Heart right ventricle (tissue), 16 donors: Measurements from ENCODE around the gene SPINK13. TPM values are rescaled to one million over a fixed set of nuclear protein-coding genes. Genes with fewer than 3 reads are reported as not detected.
"Not testable (repeated sequence)": the region's sequence is repeated elsewhere in the genome, so short reads cannot be mapped to it uniquely, and the experiment has no call there.

Source experiments
- ATAC-seq, 8 donors: fragments of 200-7000 bp; cut with Tn5 transposase; one replicate each; pipeline ENCODE4 v1.9.1; 2020; ENCODE audit warnings: mild to moderate bottlenecking in 8 of 8, moderate library complexity in 8 of 8, moderate number of reproducible peaks in 1 of 8
- DNase-seq, 2 donors: peaks; one replicate each; pipeline ENCODE4 v3.0.0-alpha.2; 2020
- H3K27ac ChIP-seq, 10 donors: fragments of 200-600 bp; sonication (generic) in 2 of 10; one replicate each; pipeline versions ENCODE4 v1.5.0 to v1.8.0; 2020 to 2022; ENCODE audit warnings: mild to moderate bottlenecking in 3 of 10
- H3K27me3 ChIP-seq, 7 donors: fragments of 200-600 bp; one replicate each; pipeline ENCODE4 v1.8.0; 2021 to 2022; ENCODE audit warnings: mild to moderate bottlenecking in 2 of 7
- H3K36me3 ChIP-seq, 9 donors: fragments of 200-600 bp; sonication (generic) in 1 of 9; one replicate each; pipeline versions ENCODE4 v1.5.0 to v1.8.0; 2020 to 2022; ENCODE audit warnings: mild to moderate bottlenecking in 2 of 9
- H3K4me1 ChIP-seq, 9 donors: fragments of 200-600 bp; sonication (generic) in 1 of 9; one replicate each; pipeline versions ENCODE4 v1.5.0 to v1.8.0; 2020 to 2022; ENCODE audit warnings: mild to moderate bottlenecking in 4 of 9
- H3K4me3 ChIP-seq, 10 donors: fragments of 200-600 bp; sonication (generic) in 2 of 10; one replicate each; pipeline versions ENCODE4 v1.5.0 to v1.8.0; 2020 to 2022; ENCODE audit warnings: mild to moderate bottlenecking in 7 of 10, moderate library complexity in 2 of 10
- H3K9me3 ChIP-seq, 11 donors: fragments of 200-600 bp in 10 of 11; sonication (generic) in 2 of 11; one replicate each; pipeline versions ENCODE4 v1.5.0 to v1.8.0; 2013 to 2022; ENCODE audit warnings: mild to moderate bottlenecking in 2 of 11, control low read depth in 1 of 11, moderate library complexity in 1 of 11
- WGBS, 2 donors: extraction: QIAGEN DNeasy Blood & Tissue Kit; methylation state at CpG; one replicate each; pipeline ENCODE4 v1.1.7; 2013; ENCODE audit warnings: inconsistent platforms in 1 of 2; 5-methylcytosine and 5-hydroxymethylcytosine counted together
- intact Hi-C, 10 donors: fragments of 100-400 bp; cut with DNase I; formaldehyde crosslinking; loops; one replicate each; pipeline versions ENCODE4 v1.11.1 to v1.14.2; 2022
- polyA plus RNA-seq, 2 donors: library from polyadenylated mRNA; stranded (reverse); fragments of 200-250 nt; gene quantifications; one replicate each; pipeline ENCODE4 v1.2.3, GENCODE V29; 2013
- total RNA-seq, 10 donors: library from RNA; stranded (reverse); fragmentation: NEBNext Ultra II Directional in 3 of 10; extraction: Animal tissue kit (Norgen Biotek cat#: 25700) in 3 of 10; gene quantifications; one replicate each; pipeline versions ENCODE4 v1.2.1 to v1.2.4, GENCODE V29; 2021 to 2023
- TF ChIP-seq, protein P1 (sequence below), 9 donors: fragments of 200-600 bp; sonication (generic) in 2 of 9; IDR thresholded peaks; one replicate each; pipeline versions ENCODE4 v1.5.0 to v1.8.0; 2021 to 2022; ENCODE audit warnings: antibody characterized with exemption in 9 of 9, mild to moderate bottlenecking in 5 of 9, moderate library complexity in 1 of 9
- donor health status: Arrhythmogenic right ventricular cardiomyopathy.
- donor health status: ischemic (EF 13 %, LVEDD 7.1; RV severe dilation, severe dysfunction).
- donor health status: healthy with polysubstance abuse.
- donor health status: DM: no; HTN: yes; CAD: no.
- donor health status: DM: no; HTN: no; CAD: no.
- donor health status: ischemic (EF 25% LVEDD 6.9; RV normal size, moderate dysfunction).
- donor health status: ischemic (EF 25% LVEDD 5.7; RV mildly dilated, moderate dysfunction).
- donor health status: healthy.
- donor health status: DM: yes; HTN: yes; CAD: no.
- donor health status: Ischemic cardiomyopathy.
- donor health status: ischemic (EF 35%, LVEDD 5.7; RV mildly dilated, moderate dysfunction).
- donor health status: nonischemic (EF 11% LVEDD 7.7; RV severe dilation, severe dysfunction).
- donor health status: DM: yes; HTN: yes; CAD: no.
- donor health status: PGD.
- donor health status: ischemic (EF 29% LVEDD 5.4; RV normal size, mild dysfunction).
- donor health status: nonischemic (EF 23%, LVEDD 6.1; RV moderate dilation, normal function).

SPINK13 gene
- total and polyA plus RNA-seq, 12 donors = 0.32 TPM; not detected in 11

DNA sequence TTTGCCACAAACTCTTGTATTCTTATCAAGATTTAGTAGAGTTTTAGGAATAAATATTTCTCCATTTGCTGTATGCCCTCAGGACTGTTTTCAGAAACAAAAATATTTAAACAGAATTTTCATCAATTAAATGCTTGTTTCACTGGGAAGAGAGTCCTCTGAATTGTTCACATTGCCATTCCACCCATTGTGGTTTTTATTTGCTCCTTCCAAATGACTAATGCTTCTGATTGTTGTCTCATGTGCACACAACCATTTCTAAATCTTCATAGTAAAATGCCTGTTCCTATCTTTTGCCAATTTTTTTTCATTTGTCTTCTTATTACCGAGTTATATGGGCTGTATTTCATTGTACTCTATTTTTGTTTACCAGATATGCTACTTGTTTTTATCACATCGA, 19.7 kb upstream of the SPINK13 start:
- H3K27me3 ChIP-seq = no peaks in the 10 kb centered on the region
- ATAC-seq (no peak), DNase-seq (no peak)
- no peaks in the 10 kb centered on the region for H3K4me1 ChIP-seq
- intact Hi-C loops = no loop called here
- H3K9me3 ChIP-seq = peaks cover 0 to 21% (median 0%) of the 10 kb centered on the region in 11 donors
- H3K4me3 ChIP-seq = no peak overlapping the region
- no peak overlapping the region for H3K27ac ChIP-seq
- TF ChIP-seq, protein P1, sequence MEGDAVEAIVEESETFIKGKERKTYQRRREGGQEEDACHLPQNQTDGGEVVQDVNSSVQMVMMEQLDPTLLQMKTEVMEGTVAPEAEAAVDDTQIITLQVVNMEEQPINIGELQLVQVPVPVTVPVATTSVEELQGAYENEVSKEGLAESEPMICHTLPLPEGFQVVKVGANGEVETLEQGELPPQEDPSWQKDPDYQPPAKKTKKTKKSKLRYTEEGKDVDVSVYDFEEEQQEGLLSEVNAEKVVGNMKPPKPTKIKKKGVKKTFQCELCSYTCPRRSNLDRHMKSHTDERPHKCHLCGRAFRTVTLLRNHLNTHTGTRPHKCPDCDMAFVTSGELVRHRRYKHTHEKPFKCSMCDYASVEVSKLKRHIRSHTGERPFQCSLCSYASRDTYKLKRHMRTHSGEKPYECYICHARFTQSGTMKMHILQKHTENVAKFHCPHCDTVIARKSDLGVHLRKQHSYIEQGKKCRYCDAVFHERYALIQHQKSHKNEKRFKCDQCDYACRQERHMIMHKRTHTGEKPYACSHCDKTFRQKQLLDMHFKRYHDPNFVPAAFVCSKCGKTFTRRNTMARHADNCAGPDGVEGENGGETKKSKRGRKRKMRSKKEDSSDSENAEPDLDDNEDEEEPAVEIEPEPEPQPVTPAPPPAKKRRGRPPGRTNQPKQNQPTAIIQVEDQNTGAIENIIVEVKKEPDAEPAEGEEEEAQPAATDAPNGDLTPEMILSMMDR (IDR thresholded peaks at IDR 0.05) = no peak
- 87 to 89% methylated on average over 2 of the region's 2 CpGs for WGBS, 2 donors
- H3K36me3 ChIP-seq = no peaks in the 10 kb centered on the region

DNA sequence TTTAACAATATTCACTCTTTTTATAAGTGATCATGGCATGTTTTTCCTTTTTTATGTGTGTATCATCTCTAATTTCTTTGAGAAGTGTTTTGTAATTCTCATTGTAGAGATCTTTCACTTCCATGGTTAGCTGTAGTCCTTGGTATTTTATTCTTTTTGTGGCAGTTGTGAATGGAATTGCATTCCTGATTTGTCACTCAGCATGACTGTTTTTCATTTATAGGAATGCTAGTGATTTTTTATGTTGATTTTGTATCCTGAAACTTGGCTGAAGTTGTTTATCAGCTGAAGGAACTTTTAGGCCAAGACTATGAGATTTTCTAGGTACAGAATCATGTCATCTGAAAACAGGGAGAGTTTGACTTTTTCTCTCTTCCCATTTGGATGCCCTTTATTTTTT, 13.1 kb upstream of the SPINK13 start:
- DNase-seq = no peak
- TF ChIP-seq, protein P1 (IDR thresholded peaks at IDR 0.05) = no peak
- Histone ChIP-seq H3K4me1 (no peaks in the 10 kb centered on the region), H3K36me3 (no peaks in the 10 kb centered on the region), H3K27me3 (no peaks in the 10 kb centered on the region), H3K4me3 (no peak overlapping the region), H3K9me3 (peaks cover 0 to 57% (median 23%) of the 10 kb centered on the region in 11 donors), H3K27ac (no peak overlapping the region)
- no peak for ATAC-seq
- intact Hi-C loops = no loop called here

DNA sequence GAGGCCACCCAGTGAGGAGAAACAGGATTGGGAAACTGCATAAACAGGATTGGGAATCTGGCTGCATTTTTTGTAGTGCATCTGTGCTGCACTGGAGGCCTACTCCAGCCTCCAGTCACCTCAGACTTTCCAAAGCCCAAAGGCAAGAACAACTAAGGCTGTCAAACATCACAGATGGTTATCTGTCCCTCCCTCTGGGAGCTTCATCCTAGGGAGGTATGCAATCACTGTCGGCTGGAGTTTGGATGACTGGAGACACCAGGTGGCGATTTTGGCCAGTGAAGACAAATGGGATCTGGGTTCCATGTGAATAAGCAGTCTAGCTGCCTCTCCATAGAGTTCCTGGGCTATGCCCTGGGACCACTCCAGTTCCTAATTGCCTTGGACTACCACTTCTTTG, 9.3 kb upstream of the SPINK13 start:
- WGBS, 2 donors = 69 to 72% methylated on average over 2 of the region's 2 CpGs
- Histone ChIP-seq H3K36me3 (no peaks in the 10 kb centered on the region), H3K9me3 (peaks cover 0 to 48% (median 23%) of the 10 kb centered on the region in 11 donors), H3K27ac (no peak overlapping the region), H3K4me1 (no peaks in the 10 kb centered on the region), H3K4me3 (no peak overlapping the region), H3K27me3 (no peaks in the 10 kb centered on the region)
- intact Hi-C loops = no loop called here
- no peak for DNase-seq
- TF ChIP-seq, protein P1 (IDR thresholded peaks at IDR 0.05) = no peak
- ATAC-seq = no peak

DNA sequence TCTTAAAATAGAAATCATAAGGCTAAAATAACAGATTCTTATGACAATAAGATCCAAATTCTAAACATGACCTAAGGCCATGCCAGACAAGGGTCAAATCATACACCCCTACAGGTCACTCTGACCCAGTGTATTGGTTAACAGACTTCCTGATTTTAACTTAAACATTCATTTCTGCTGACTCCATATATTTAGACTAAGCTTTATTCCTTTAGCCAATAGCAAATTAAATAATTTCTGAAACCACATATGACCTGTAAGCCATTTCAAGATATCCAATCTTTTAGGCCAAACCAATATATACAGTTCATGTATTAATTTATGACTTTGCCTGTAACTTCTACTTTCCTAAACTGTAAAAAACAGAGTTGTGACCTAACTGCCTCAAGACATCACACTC, 7.4 kb upstream of the SPINK13 start:
- no peak overlapping the region for H3K4me3 ChIP-seq
- no peaks in the 10 kb centered on the region for H3K36me3 ChIP-seq
- intact Hi-C loops = no loop called here
- no peak for ATAC-seq
- H3K27ac ChIP-seq = no peak overlapping the region
- H3K27me3 ChIP-seq = no peaks in the 10 kb centered on the region
- H3K9me3 ChIP-seq = peaks cover 0 to 45% (median 20%) of the 10 kb centered on the region in 11 donors
- TF ChIP-seq, protein P1 (IDR thresholded peaks at IDR 0.05) = no peak
- H3K4me1 ChIP-seq = no peaks in the 10 kb centered on the region
- DNase-seq = no peak

DNA sequence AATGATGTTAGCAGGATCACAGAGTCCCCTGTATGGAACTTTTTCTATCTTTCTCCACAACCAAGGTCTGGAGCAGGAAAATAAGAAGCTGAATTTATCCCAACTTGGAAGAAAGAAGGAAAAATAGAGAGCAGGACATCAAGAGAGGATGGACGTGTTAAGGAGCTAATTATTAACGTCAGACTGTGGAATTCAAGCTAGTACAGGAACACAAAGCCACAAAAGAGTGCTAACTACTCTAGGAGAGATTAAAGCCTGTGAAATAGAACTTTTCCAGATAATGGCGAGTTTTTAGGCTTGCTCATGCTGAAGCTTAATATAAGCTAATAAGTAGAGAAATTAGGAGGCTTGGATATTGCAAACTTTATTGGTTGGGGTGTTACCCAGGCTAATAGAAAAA, 632 bp upstream of the SPINK13 start:
- Histone ChIP-seq H3K27me3 (no peaks in the 10 kb centered on the region), H3K4me3 (no peak overlapping the region), H3K36me3 (no peaks in the 10 kb centered on the region), H3K9me3 (peaks cover 0 to 14% (median 4%) of the 10 kb centered on the region in 11 donors), H3K4me1 (no peaks in the 10 kb centered on the region), H3K27ac (no peak overlapping the region)
- intact Hi-C loops = no loop called here
- TF ChIP-seq, protein P1 (IDR thresholded peaks at IDR 0.05) = no peak
- DNase-seq = no peak
- ATAC-seq = no peak
- WGBS, 2 donors = 72 to 75% methylated on average over 3 of the region's 3 CpGs

DNA sequence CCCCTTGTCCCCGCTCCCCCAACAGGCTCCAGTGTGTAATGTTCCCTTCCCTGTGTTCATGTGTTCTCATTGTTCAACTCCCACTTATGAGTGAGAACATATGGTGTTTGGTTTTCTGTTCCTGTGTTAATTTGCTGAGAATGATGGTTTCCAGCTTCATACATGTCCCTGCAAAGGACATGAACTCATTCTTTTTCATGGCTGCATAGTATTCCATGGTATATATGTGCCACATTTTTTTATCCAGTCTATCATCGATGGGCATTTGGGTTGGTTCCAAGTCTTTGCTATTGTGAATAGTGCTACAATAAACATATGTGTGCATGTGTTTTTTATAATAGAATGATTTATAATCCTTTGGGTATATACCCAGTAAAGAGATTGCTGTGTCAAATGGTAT, 6.5 kb downstream of the SPINK13 start:
- ATAC-seq, H3K36me3 ChIP-seq, DNase-seq, H3K27me3 ChIP-seq, H3K4me1 ChIP-seq, H3K4me3 ChIP-seq, H3K27ac ChIP-seq, intact Hi-C loops: not testable (repeated sequence)
- H3K9me3 ChIP-seq = peaks cover 0 to 55% (median 28%) of the 10 kb centered on the region in 11 donors
- 95% methylated on average over 2 of the region's 2 CpGs for WGBS, 2 donors

DNA sequence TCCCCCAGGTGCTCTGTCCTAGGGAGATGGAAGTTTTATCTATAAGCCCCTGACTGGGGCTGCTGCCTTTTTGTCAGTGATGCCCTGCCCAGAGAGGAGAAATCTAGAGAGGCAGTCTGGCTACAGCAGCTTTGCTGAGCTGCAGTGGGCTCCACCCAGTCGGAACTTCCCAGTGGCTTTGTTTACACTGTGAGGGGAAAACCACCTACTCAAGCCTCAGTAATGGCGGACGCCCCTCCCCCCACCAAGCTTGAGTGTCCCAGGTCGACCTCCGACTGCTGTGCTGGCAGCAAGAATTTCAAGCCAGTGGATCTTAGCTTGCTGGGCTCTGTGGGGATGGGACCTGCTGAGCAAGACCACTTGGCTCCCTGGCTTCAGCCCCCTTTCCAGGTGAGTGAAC, 12.3 kb downstream of the SPINK13 start:
- H3K4me3 ChIP-seq, DNase-seq, H3K27me3 ChIP-seq, ATAC-seq, H3K4me1 ChIP-seq, H3K27ac ChIP-seq: not testable (repeated sequence)
- Histone ChIP-seq H3K9me3 (peaks cover 0 to 59% (median 23%) of the 10 kb centered on the region in 11 donors), H3K36me3 (peaks cover 0 to 12% (median 0%) of the 10 kb centered on the region in 9 donors)
- WGBS, 2 donors = 39 to 53% methylated on average over 5 of the region's 5 CpGs
- intact Hi-C loops = loop anchor here in 1 of 10 donors (10.0 kb wide), 1 partner anchor 444 kb away; no protein-coding TSS in a partner anchor
